Activated CD8-positive, alpha-beta memory T cell treated with anti-CD3 and anti-CD28 coated beads, Interleukin-2, amount 50 U/mL, for 24 hours (primary cell): ENCODE data around the gene FOXL2.

Experiments used
- DNase-seq: peaks from one replicate; pipeline ENCODE4 v3.0.0-alpha.2; 2020; ENCODE audit errors: extremely low read depth

FOXL2 gene

GRCh38 chr3:138946663-138947494 lies at the start of gene FOXL2, which contains the start of gene FOXL2NB:
TSS of gene FOXL2 (minus strand) at chr3:138947137. CDS start at chr3:138946722, 415 bp downstream.
TSS of gene FOXL2NB (plus strand) at chr3:138947217. CDS start at chr3:138947365, 148 bp downstream.
- DNase-seq = no peak

- no peak for DNase-seq
Measured at GRCh38 chr3:138995706-138996105, 48.8 kb upstream of the FOXL2 start.

- no peak for DNase-seq
Measured at GRCh38 chr3:138987181-138987580, 40.2 kb upstream of the FOXL2 start.

- DNase-seq = no peak
Measured at GRCh38 chr3:138985932-138986331, 39.0 kb upstream of the FOXL2 start.

- no peak for DNase-seq
Measured at GRCh38 chr3:138984816-138985215, 37.9 kb upstream of the FOXL2 start.

GRCh38 chr3:138976047-138976446 lies 29.1 kb upstream of the FOXL2 start:
- no peak for DNase-seq

GRCh38 chr3:138975351-138975750 lies 28.4 kb upstream of the FOXL2 start:
- no peak for DNase-seq

GRCh38 chr3:138974462-138974861 lies 27.5 kb upstream of the FOXL2 start:
- DNase-seq = no peak

- no peak for DNase-seq
Measured at GRCh38 chr3:138972941-138973340, 26.0 kb upstream of the FOXL2 start.

- DNase-seq = no peak
Measured at GRCh38 chr3:138971766-138972320, 24.9 kb upstream of the FOXL2 start.

GRCh38 chr3:138964923-138965322 lies 18.0 kb upstream of the FOXL2 start:
- DNase-seq = no peak

GRCh38 chr3:138964264-138964663 lies 17.3 kb upstream of the FOXL2 start:
- DNase-seq = no peak

GRCh38 chr3:138962854-138963560 lies 16.1 kb upstream of the FOXL2 start:
- no peak for DNase-seq

GRCh38 chr3:138960417-138960852 lies 13.5 kb upstream of the FOXL2 start:
- DNase-seq = no peak

- no peak for DNase-seq
Measured at GRCh38 chr3:138950701-138951100, 3.8 kb upstream of the FOXL2 start.

- no peak for DNase-seq
Measured at GRCh38 chr3:138950006-138950644, 3.2 kb upstream of the FOXL2 start.

- no peak for DNase-seq
Measured at GRCh38 chr3:138949445-138950005, 2.6 kb upstream of the FOXL2 start.

GRCh38 chr3:138949002-138949418 lies 2.1 kb upstream of the FOXL2 start:
- DNase-seq = no peak

- DNase-seq = no peak
Measured at GRCh38 chr3:138948371-138949001, 1.5 kb upstream of the FOXL2 start.

- DNase-seq = no peak
Measured at GRCh38 chr3:138947495-138948121, 671 bp upstream of the FOXL2 start.
